H54 (cell line): ENCODE results near the gene VWF.

Source experiments
- DNase-seq: peaks from one replicate; pipeline ENCODE4 v3.0.0; 2011; ENCODE audit warnings: low spot score, mixed read lengths; ENCODE audit not compliant: insufficient read length
- FAIRE-seq: peaks from 3 replicates; lab custom pipeline; 2011; peaks lifted over from hg19 to GRCh38; lab: Jason Lieb, UNC
- POLR2A ChIP-seq: IDR thresholded peaks from 2 replicates; pipeline ENCODE4 v1.6.1; 2011; ENCODE audit warnings: low read depth, mild to moderate bottlenecking, low read length

Gene VWF

GRCh38 chr12:6135071-6135470 is 10.6 kb upstream of the VWF start:
- TF ChIP-seq POLR2A: no peak
- no peak for FAIRE-seq
- no peak for DNase-seq

GRCh38 chr12:6133642-6134041 is 9.2 kb upstream of the VWF start:
- DNase-seq: no peak
- TF ChIP-seq POLR2A: no peak
- no peak for FAIRE-seq

- TF ChIP-seq POLR2A: no peak
- FAIRE-seq: no peak
Observed at GRCh38 chr12:6132496-6132895, 8.0 kb upstream of the VWF start.

GRCh38 chr12:6125310-6125608 is 789 bp upstream of the VWF start:
- FAIRE-seq: no peak
- TF ChIP-seq POLR2A: no peak
- no peak for DNase-seq

More at GRCh38 chr12:6132496-6132895, 8.0 kb upstream of the VWF start:
- DNase-seq: no peak

- DNase-seq (no peak), FAIRE-seq (no peak)
- no peak for TF ChIP-seq POLR2A
Observed at GRCh38 chr12:6123258-6123657, 1.2 kb downstream of the VWF start.

- no peak for DNase-seq
- FAIRE-seq: no peak
- no peak for TF ChIP-seq POLR2A
Observed at GRCh38 chr12:6122201-6122600, 2.3 kb downstream of the VWF start.

GRCh38 chr12:6120796-6121473 is 3.5 kb downstream of the VWF start:
- DNase-seq (no peak), FAIRE-seq (no peak)
- no peak for TF ChIP-seq POLR2A

- FAIRE-seq: no peak
Observed at GRCh38 chr12:6118891-6119568, 5.4 kb downstream of the VWF start.

GRCh38 chr12:6116471-6117021 is 7.9 kb downstream of the VWF start:
- DNase-seq (no peak), FAIRE-seq (no peak)
- no peak for TF ChIP-seq POLR2A

More at GRCh38 chr12:6118891-6119568, 5.4 kb downstream of the VWF start:
- no peak for TF ChIP-seq POLR2A
- DNase-seq: no peak

- no peak for TF ChIP-seq POLR2A
- DNase-seq (no peak), FAIRE-seq (no peak)
Observed at GRCh38 chr12:6115389-6115788, 9.1 kb downstream of the VWF start.

- DNase-seq (no peak), FAIRE-seq (no peak)
- TF ChIP-seq POLR2A: no peak
Observed at GRCh38 chr12:6114476-6114870, 10.0 kb downstream of the VWF start.

GRCh38 chr12:6113691-6114475 is 10.6 kb downstream of the VWF start:
- FAIRE-seq (no peak), DNase-seq (no peak)
- no peak for TF ChIP-seq POLR2A

- no peak for FAIRE-seq
- DNase-seq: no peak
- no peak for TF ChIP-seq POLR2A
Observed at GRCh38 chr12:6112004-6112403, 12.5 kb downstream of the VWF start.

GRCh38 chr12:6110006-6110405 is 14.5 kb downstream of the VWF start:
- DNase-seq (no peak), FAIRE-seq (no peak)
- no peak for TF ChIP-seq POLR2A
